T-cell (primary cell): ENCODE data around the gene TULP4. TPM values are rescaled to one million over a fixed set of nuclear protein-coding genes. Genes with fewer than 3 reads are reported as not detected.
"Not testable (repeated sequence)": the region's sequence is repeated elsewhere in the genome, so short reads cannot be mapped to it uniquely, and the experiment has no call there.

Experiments
- ATAC-seq, 4 experiments: fragments of 200-7000 bp in 3 of 4; fragments of 150-1000 bp in 1 of 4; cut with Tn5 transposase; replicated peaks in 1 of 4; 1 replicate in 3 of 4; 2 replicates in 1 of 4; pipeline ENCODE4 v1.10.0; 2021; ENCODE audit warnings: moderate library complexity in 3 of 4, mild to moderate bottlenecking in 2 of 4, moderate number of reproducible peaks in 1 of 4
- CTCF ChIA-PET, 2 donors: fragments of 300-600 bp; sonication (Branson Sonifier 250); formaldehyde crosslinking; loops; one replicate each; lab custom pipeline; 2022; ENCODE audit warnings: antibody characterized with exemption in 2 of 2; lab: Charles Lee
- POLR2A ChIA-PET, 2 donors: fragments of 300-600 bp; sonication (Branson Sonifier 250); formaldehyde crosslinking; loops; one replicate each; lab custom pipeline; 2022; ENCODE audit warnings: antibody characterized with exemption in 2 of 2; lab: Charles Lee
- DNase-seq, 35 experiments: peaks; one replicate each; pipeline versions ENCODE4 v3.0.0 to v3.0.0-alpha.2; 2013 to 2023
- H3K27ac ChIP-seq: one replicate; pipeline ENCODE4 v1.5.1; 2013; ENCODE audit warnings: low read length
- H3K27me3 ChIP-seq, 2 experiments: replicated peaks in 1 of 2; 1 replicate in 1 of 2; 2 replicates in 1 of 2; pipeline versions ENCODE4 v1.6.1 to v1.7.0; 2013; ENCODE audit warnings: low read length in 1 of 2, mixed read lengths in 1 of 2; ENCODE audit not compliant: control insufficient read depth in 2 of 2, insufficient read depth in 2 of 2; ENCODE audit errors: extremely low read depth in 1 of 2
- H3K36me3 ChIP-seq, 2 donors: 1 replicate in 1 of 2; 2 replicates in 1 of 2; pipeline versions ENCODE4 v1.6.1 to v1.7.0; 2013; ENCODE audit warnings: low read length in 1 of 2; ENCODE audit not compliant: control insufficient read depth in 2 of 2, insufficient read depth in 1 of 2; ENCODE audit errors: extremely low read depth in 1 of 2
- H3K4me1 ChIP-seq, 2 experiments: 1 replicate in 1 of 2; 2 replicates in 1 of 2; pipeline versions ENCODE4 v1.6.1 to v1.7.0; 2013; ENCODE audit warnings: low read length in 2 of 2, mixed read lengths in 1 of 2; ENCODE audit not compliant: insufficient read depth in 2 of 2, control insufficient read depth in 1 of 2; ENCODE audit errors: extremely low read depth in 1 of 2
- H3K4me3 ChIP-seq, 2 donors: 1 replicate in 1 of 2; 2 replicates in 1 of 2; pipeline versions ENCODE4 v1.5.1 to v1.7.0; 2013; ENCODE audit warnings: mild to moderate bottlenecking in 2 of 2, low read length in 1 of 2, moderate library complexity in 1 of 2; ENCODE audit not compliant: control insufficient read depth in 1 of 2; ENCODE audit errors: extremely low read depth in 1 of 2
- H3K9me3 ChIP-seq: 2 replicates; pipeline ENCODE4 v1.7.0; 2013
- H3K27ac Mint-ChIP-seq, 2 donors: one replicate each; pipeline ENCODE4 v1.8.0; 2020 to 2021; ENCODE audit warnings: mild to moderate bottlenecking in 2 of 2, mixed read lengths in 2 of 2
- H3K27me3 Mint-ChIP-seq, 2 donors: one replicate each; pipeline ENCODE4 v1.8.0; 2021 to 2022; ENCODE audit warnings: mixed read lengths in 2 of 2
- H3K36me3 Mint-ChIP-seq: one replicate; pipeline ENCODE4 v1.8.0; 2021; ENCODE audit warnings: mixed read lengths
- H3K4me1 Mint-ChIP-seq, 3 donors: one replicate each; pipeline ENCODE4 v1.8.0; 2020 to 2022; ENCODE audit warnings: mixed read lengths in 3 of 3, mild to moderate bottlenecking in 1 of 3
- H3K4me3 Mint-ChIP-seq, 3 donors: one replicate each; pipeline ENCODE4 v1.8.0; 2020 to 2022; ENCODE audit warnings: mild to moderate bottlenecking in 3 of 3, mixed read lengths in 3 of 3, moderate library complexity in 3 of 3
- H3K9me3 Mint-ChIP-seq, 3 donors: one replicate each; pipeline ENCODE4 v1.8.0; 2020 to 2022; ENCODE audit warnings: mixed read lengths in 3 of 3
- WGBS: methylation state at CpG from one replicate; pipeline ENCODE4 v1.1.5; 2013; ENCODE audit warnings: missing lambda C conversion rate; ENCODE audit not compliant: insufficient coverage; 5-methylcytosine and 5-hydroxymethylcytosine counted together
- total RNA-seq, 35 experiments: library from RNA in 6 of 35; stranded (reverse) in 6 of 35; fragments of 120-200 nt in 1 of 35; gene quantifications; one replicate each; pipeline versions ENCODE4 v1.2.1 to v1.2.4 and lab custom pipeline; 2013 to 2026

TULP4 gene
- total RNA-seq, 5 donors from 2014 or later (not counting 1 experiment from before 2014, with no cell fraction given), result 62.9 to 85.1 (median 76.1) TPM

DNA sequence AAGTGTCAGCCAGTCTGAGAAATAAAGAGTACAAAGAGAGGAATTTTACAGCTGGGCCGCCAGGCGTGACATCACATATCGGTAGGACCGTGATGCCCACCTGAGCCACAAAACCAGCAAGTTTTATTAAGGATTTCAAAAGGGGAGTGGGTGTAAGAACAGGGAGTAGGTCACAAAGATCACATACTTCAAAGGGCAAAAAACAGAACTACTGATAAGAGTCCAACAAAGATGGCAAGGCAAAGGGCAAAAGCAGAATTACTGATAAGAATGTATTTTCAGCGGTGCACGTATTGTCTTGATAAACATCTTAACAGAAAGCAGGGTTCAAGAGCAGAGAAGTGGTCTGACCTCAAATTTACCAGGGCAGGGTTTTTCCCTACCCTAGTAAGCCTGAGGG lies 33.2 kb downstream of the TULP4 start:
- H3K27ac ChIP-seq, H3K9me3 ChIP-seq, H3K4me3 ChIP-seq, H3K4me1 ChIP-seq, H3K36me3 ChIP-seq, DNase-seq, H3K4me3 Mint-ChIP-seq, CTCF ChIA-PET, H3K27me3 ChIP-seq, POLR2A ChIA-PET, ATAC-seq, H3K27ac Mint-ChIP-seq, H3K27me3 Mint-ChIP-seq: not testable (repeated sequence)
- WGBS, result no CpG with 5 or more reads among the region's 6 CpGs
- Mint-ChIP-seq H3K4me1 (peaks cover 9 to 17% (median 11%) of the 10 kb centered on the region in 3 donors), H3K9me3 (peaks cover 12 to 20% (median 18%) of the 10 kb centered on the region in 3 donors), H3K36me3 (peaks cover 50% of the 10 kb centered on the region)

DNA sequence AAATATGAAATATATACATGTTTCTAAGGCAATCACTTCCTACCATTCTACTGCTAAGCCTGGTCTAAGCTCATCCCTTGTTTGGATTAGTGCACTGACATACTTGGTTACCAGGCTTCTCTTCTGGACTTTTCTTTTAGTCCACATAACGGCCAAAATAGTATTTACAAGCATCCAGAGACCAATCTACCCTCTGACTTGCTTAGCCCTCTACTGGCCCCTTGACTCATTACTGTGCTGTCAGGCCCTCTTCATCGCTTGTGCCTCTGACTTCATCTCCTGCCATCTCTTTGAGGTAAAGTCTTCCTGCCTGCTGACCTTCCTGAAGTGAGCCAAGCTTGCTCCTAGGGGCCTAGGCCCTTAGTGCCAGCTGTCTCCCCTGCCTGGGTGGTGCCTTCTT lies 35.1 kb downstream of the TULP4 start:
- Mint-ChIP-seq H3K36me3 (peaks cover 45% of the 10 kb centered on the region), H3K4me1 (peaks cover 2 to 11% (median 11%) of the 10 kb centered on the region in 3 donors), H3K4me3 (no peak overlapping the region), H3K27me3 (no peaks in the 10 kb centered on the region), H3K9me3 (peaks cover 12 to 20% (median 18%) of the 10 kb centered on the region in 3 donors), H3K27ac (no peak overlapping the region)
- no peak for ATAC-seq
- Histone ChIP-seq H3K4me3 (no peak overlapping the region), H3K36me3 (no peaks in the 10 kb centered on the region), H3K27me3 (no peaks in the 10 kb centered on the region), H3K4me1 (no peaks in the 10 kb centered on the region), H3K27ac (no peak overlapping the region), H3K9me3 (no peaks in the 10 kb centered on the region)
- ChIA-PET POLR2A (interaction anchor here in 1 of 2 donors (0.6 kb wide), 1 partner anchor 266 kb away, joined by 3 read pairs; no protein-coding TSS in a partner anchor), CTCF (no interaction called here)
- no peak for DNase-seq
- 100% methylated on average over 2 of the region's 2 CpGs for WGBS

DNA sequence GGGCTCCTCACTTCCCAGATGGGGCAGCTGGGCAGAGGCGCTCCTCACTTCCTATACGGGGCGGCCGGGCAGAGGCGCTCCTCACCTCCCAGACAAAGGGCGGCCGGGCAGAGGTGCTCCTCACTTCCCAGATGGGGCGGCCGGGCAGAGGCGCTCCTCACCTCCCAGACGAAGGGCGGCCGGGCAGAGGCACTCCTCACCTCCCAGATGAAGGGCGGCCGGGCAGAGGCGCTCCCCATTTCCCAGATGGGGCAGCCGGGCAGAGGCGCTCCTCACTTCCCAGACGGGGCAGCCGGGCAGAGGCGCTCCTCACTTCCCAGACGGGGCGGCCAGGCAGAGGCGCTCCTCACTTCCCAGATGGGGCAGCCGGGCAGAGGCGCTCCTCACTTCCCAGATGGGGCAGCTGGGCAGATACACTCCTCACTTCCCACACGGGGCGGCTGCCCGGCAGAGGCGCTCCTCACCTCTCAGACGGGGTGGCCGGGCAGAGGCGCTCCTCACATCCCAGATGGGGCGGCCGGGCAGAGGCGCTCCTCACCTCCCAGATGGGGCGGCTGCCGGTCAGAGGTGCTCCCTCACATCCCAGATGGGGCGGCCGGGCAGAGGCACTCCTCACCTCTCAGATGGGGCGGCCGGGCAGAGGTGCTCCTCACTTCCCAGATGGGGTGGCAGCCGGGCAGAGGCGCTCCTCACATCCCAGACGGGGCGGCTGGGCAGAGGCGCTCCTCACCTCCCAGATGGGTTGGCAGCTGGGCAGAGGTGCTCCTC lies 36.7 kb downstream of the TULP4 start:
- H3K27ac Mint-ChIP-seq, DNase-seq, H3K4me3 ChIP-seq, H3K36me3 ChIP-seq, H3K9me3 ChIP-seq, H3K27me3 Mint-ChIP-seq, H3K4me1 ChIP-seq, CTCF ChIA-PET, H3K27me3 ChIP-seq, POLR2A ChIA-PET, H3K27ac ChIP-seq, ATAC-seq, H3K4me3 Mint-ChIP-seq: not testable (repeated sequence)
- peaks cover 36% of the 10 kb centered on the region for H3K36me3 Mint-ChIP-seq
- 90% methylated on average over 20 of the region's 47 CpGs for WGBS
- peaks cover 0 to 11% (median 4%) of the 10 kb centered on the region in 3 donors for H3K4me1 Mint-ChIP-seq
- peaks cover 12 to 20% (median 18%) of the 10 kb centered on the region in 3 donors for H3K9me3 Mint-ChIP-seq

DNA sequence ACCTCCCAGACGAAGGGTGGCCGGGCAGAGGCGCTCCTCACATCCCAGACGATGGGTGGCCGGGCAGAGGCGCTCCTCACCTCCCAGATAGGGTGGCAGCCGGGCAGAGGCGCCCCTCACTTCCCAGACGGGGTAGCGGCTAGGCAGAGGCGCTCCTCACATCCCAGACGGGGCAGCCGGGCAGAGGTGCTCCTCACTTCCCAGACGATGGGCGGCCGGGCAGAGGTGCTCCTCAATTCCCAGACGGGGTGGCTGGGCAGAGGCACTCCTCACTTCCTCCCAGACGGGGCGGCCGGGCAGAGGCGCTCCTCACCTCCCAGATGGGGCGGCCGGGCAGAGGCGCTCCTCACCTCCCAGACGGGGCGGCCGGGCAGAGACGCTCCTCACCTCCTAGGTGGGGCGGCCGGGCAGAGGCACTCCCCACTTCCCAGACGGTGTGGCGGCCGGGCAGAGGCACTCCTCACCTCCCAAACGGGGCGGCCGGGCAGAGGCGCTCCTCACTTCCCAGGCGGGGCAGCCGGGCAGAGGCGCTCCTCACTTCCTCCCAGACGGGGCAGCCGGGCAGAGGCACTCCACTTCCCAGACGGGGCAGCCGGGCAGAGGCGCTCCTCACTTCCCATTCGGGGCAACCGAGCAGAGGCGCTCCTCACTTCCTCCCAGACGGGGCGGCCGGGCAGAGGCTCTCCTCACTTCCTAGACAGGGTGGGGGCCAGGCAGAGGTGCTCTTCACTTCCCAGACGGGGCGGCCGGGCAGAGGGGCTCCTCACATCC lies 37.4 kb downstream of the TULP4 start:
- H3K4me1 ChIP-seq, H3K4me1 Mint-ChIP-seq, POLR2A ChIA-PET, H3K27me3 Mint-ChIP-seq, H3K27me3 ChIP-seq, H3K27ac Mint-ChIP-seq, H3K4me3 Mint-ChIP-seq, H3K4me3 ChIP-seq, H3K9me3 ChIP-seq, ATAC-seq, H3K36me3 ChIP-seq, DNase-seq, H3K27ac ChIP-seq, CTCF ChIA-PET: not testable (repeated sequence)
- peaks cover 28% of the 10 kb centered on the region for H3K36me3 Mint-ChIP-seq
- H3K9me3 Mint-ChIP-seq, result peaks cover 4 to 15% (median 13%) of the 10 kb centered on the region in 3 donors
- WGBS, result 97% methylated on average over 14 of the region's 54 CpGs

DNA sequence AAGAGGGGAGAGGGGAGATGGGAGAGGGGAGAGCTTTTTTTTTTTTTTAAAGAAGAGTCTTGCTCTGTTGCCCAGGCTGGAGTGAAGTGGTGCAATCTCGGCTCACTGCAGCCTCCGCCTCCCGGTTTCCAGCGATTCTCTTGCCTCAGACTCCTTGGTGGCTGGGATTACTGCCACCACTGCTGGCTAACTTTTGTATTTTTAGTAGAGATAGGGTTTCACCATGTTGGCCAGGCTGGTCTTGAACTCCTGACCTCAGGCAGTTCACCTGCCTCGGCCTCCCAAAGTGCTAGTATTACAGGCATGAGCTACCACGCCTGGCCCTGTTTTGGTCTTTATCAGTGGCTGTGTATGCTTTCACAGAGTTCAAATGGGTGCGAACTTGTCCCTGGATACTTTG lies 38.5 kb downstream of the TULP4 start:
- H3K27me3 ChIP-seq, DNase-seq, H3K4me1 ChIP-seq, H3K4me3 ChIP-seq, H3K27ac Mint-ChIP-seq, H3K9me3 ChIP-seq, H3K27ac ChIP-seq, POLR2A ChIA-PET, ATAC-seq, CTCF ChIA-PET, H3K27me3 Mint-ChIP-seq, H3K9me3 Mint-ChIP-seq, H3K4me3 Mint-ChIP-seq, H3K36me3 ChIP-seq: not testable (repeated sequence)
- 100% methylated on average over 6 of the region's 7 CpGs for WGBS
- Mint-ChIP-seq H3K4me1 (peaks cover 6 to 13% (median 7%) of the 10 kb centered on the region in 3 donors), H3K36me3 (peaks cover 18% of the 10 kb centered on the region)
